ENCODE measurements around the gene CACNA1D.
"Not testable (repeated sequence)": the region's sequence is repeated elsewhere in the genome, so short reads cannot be mapped to it uniquely, and the experiment has no call there.

CACNA1D gene

DNA sequence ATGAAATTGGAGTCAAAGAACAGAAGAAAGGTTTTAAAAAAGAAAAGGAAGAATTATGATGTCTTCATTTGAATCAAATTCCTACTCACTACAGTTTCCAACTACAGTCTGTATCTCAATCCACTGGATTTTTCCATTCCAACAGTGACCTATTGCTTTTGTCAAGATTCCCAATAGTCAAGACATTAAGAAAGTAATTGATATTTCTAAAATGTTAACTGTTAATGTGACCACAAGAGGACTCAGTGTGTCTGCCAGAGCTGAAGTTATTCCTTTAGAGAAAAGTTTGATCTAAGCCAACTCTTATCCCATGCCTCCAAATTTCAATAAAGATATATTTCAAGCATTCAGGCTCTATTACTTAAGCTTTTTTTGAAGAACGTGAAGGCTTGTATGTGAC, 163.2 kb downstream of the CACNA1D start:
- H3K4me3 ChIP-seq (ENCODE audit: control insufficient read depth, low read depth, low read length), result no peak overlapping the region
- no peak for DNase-seq (ENCODE audit: low read depth)
- TF ChIP-seq CTCF (IDR thresholded peaks at IDR 0.05; ENCODE audit: control insufficient read depth, insufficient read depth, low read depth, low read length, missing control alignments), result no peak

DNA sequence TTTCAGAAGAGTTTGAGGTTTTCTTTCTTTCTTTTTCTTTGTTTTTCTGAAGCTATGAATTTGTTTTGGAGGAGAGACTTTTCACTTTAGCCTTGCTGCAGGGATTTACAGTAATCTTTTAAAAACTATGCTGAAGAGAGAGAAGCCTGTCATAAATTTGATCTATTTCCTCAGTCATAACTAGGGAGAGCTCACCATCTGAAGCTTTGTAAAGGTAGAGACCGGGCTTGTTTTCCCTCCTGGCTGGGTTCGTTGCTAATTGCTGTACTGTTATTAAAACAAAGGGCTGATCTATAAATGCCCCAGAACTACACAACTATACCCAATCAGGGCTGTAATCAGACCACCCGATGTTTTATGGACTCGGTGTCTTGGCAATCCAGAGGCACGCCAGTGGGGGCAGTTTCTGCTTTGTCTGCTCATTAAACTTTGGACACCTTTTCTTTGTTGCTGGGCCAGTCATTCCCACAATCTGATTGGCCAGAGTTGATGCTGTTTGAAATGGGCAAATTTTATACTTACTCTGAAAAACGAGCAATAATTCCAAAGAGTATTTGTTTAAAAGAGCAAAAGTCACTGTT, 164.3 kb downstream of the CACNA1D start:
- no peak for DNase-seq (ENCODE audit: low read depth)
- no peak overlapping the region for H3K4me3 ChIP-seq (ENCODE audit: control insufficient read depth, low read depth, low read length)
- no peak for TF ChIP-seq CTCF (IDR thresholded peaks at IDR 0.05; ENCODE audit: control insufficient read depth, insufficient read depth, low read depth, low read length, missing control alignments)

- DNase-seq (ENCODE audit: low read depth), result no peak
- no peak overlapping the region for H3K4me3 ChIP-seq (ENCODE audit: control insufficient read depth, low read depth, low read length)
- TF ChIP-seq CTCF (IDR thresholded peaks at IDR 0.05; ENCODE audit: control insufficient read depth, insufficient read depth, low read depth, low read length, missing control alignments), result no peak
Observed at GRCh38 chr3:53659996-53660395, 165.6 kb downstream of the CACNA1D start.

DNA sequence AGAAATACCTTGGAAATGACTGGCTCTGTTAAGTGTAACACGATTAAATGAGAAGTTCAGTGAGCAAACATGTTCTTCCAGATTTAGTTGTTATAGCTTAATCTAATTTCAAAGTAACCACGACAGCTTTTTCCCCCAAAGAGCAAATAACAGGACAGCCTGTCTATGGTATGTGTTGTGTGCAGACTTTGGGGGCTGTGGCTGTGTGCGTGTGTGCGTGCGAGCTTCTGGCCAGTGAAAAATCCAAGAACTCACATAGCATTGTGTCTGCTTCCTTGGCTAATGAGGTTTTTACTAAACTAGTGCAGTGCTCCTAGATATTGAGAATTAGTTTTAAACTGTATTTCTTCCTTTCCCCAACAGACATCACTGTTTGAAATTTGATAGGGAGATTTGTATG, 167.1 kb downstream of the CACNA1D start:
- H3K4me3 ChIP-seq (ENCODE audit: control insufficient read depth, low read depth, low read length), result no peak overlapping the region
- no peak for TF ChIP-seq CTCF (IDR thresholded peaks at IDR 0.05; ENCODE audit: control insufficient read depth, insufficient read depth, low read depth, low read length, missing control alignments)
- DNase-seq (ENCODE audit: low read depth), result no peak

DNA sequence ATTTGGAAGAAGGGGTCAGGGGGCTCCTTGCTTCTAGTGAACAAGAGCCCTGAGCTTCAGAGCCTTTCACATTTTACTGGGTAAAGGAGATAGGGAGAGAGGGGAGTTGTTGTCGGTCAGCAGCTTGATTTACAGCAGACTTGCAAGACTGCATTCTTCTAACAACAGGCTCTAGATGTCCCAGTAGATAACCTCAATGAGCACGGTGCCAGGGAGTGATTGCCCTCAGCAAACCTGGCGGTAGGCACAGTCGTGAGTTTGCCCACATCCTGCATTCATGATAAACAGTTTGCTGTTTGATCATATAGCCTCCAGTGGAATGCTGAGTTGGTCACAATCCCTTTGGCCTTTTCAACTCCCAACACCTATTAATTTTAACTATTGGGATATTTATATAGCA, 170.4 kb downstream of the CACNA1D start:
- DNase-seq (ENCODE audit: low read depth), result not testable (repeated sequence)

DNA sequence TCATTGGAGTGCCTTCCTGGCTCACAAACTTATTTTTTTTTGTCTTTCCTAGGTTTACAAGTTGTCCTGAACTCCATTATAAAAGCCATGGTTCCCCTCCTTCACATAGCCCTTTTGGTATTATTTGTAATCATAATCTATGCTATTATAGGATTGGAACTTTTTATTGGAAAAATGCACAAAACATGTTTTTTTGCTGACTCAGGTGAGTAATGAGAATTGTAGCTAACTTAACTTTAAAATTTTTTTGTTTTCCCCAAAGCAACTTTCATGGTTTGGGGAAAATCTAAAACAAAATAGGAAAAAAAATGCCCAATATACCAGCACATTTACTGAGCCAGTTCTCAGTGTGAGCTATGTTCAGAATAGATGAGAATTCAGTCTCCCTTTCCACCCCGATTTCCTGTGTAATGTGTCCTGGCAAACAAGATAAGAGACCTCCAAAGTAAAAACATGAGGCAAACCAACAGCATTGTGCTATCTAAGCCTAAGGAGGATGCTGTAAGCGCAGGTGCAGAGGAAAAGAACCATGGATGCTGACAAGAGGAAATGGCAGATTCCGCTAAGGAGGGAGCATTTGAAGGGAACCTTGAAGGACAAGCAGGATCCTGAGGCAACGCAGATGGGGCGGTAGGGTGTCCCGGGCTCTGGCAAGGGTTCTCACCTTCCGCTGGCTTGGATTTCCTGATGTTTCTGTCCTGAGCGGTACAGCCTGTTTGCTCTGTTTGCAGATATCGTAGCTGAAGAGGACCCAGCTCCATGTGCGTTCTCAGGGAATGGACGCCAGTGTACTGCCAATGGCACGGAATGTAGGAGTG, 171.4 kb downstream of the CACNA1D start:
- DNase-seq (ENCODE audit: low read depth), result no peak
- no peak for TF ChIP-seq CTCF (IDR thresholded peaks at IDR 0.05; ENCODE audit: control insufficient read depth, insufficient read depth, low read depth, low read length, missing control alignments)
- no peak overlapping the region for H3K4me3 ChIP-seq (ENCODE audit: control insufficient read depth, low read depth, low read length)

More for the DNA sequence above, 170.4 kb downstream of the CACNA1D start:
- H3K4me3 ChIP-seq (ENCODE audit: control insufficient read depth, low read depth, low read length), result not testable (repeated sequence)

DNA sequence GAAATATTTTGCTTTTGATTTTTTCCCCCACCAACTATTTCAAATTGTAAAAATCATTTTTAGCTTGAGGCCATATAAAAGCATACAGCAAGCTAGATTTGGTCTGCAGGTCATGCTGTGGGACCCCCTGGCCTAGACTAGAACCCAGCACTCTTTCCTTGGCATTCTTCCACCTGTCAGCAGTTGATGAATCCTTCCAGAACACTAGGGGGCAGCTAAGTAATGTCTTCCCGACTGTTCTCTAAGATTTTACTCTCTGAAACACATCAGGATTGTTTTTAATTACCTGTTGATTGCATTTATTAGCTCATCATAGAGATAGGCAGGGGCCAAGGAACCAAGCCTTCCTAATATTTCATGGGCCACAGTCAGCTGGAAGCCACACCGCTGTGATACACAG, 174.5 kb downstream of the CACNA1D start:
- DNase-seq (ENCODE audit: low read depth), result no peak
- no peak overlapping the region for H3K4me3 ChIP-seq (ENCODE audit: control insufficient read depth, low read depth, low read length)
- TF ChIP-seq CTCF (IDR thresholded peaks at IDR 0.05; ENCODE audit: control insufficient read depth, insufficient read depth, low read depth, low read length, missing control alignments), result peak; percentile 55

Data from AG09309 (cell line).